Left kidney (tissue), 1 donor: ENCODE results near the gene RBAK. TPM values are rescaled to one million over a fixed set of nuclear protein-coding genes. Genes with fewer than 3 reads are reported as not detected.

Source experiments
- polyA plus RNA-seq: library from polyadenylated mRNA; unstranded; fragments of 120-200 nt; gene quantifications from one replicate; pipeline ENCODE4 v1.2.1, GENCODE V29; 2013; ENCODE audit not compliant: insufficient read length

The RBAK gene
- polyA plus RNA-seq, 1 donor: 28.8 TPM

Other genes starting within 250 kb of the RBAK start
- gene PAPOLB, start 183.8 kb upstream of the RBAK start, polyA plus RNA-seq: 0.18 TPM
- gene RADIL, start 162.1 kb upstream of the RBAK start, polyA plus RNA-seq: 1.3 TPM
- not detected for gene MMD2, start 86.7 kb upstream of the RBAK start, polyA plus RNA-seq
- gene WIPI2, start 144.4 kb downstream of the RBAK start, polyA plus RNA-seq: 74.3 TPM
- 17.1 TPM for gene SLC29A4, start 237.1 kb downstream of the RBAK start, polyA plus RNA-seq